Measurements from ENCODE around the gene LTBP2. TPM values are rescaled to one million over a fixed set of nuclear protein-coding genes. Genes with fewer than 3 reads are reported as not detected.

Gene LTBP2
- total and polyA plus RNA-seq, 2 of the 8 experiments (the other 6 are each of a cell fraction or from before 2014, with no cell fraction given): 0.48 to 0.89 TPM

DNA sequence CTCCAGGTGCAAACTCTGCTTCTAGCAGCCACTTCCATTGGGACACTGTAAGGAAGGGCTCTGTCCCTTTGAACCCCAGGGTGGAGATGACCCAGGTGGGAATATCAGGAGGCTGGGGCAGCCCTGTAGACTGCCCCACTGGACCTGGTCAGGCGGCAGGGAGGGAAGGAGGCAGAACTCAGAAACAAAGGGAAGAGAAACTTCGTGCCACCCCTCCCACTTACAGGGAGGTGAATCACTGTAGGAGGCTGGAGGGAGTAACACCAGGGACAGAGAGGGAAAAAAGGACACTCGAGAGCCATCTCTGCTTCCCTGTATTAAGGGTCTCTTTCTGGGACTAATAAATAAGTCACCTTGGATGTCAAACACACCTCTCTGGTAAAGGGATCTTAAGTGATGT, 81.0 kb downstream of the LTBP2 start:
- Histone ChIP-seq H3K4me1 (replicated peaks in 1 of 4; ENCODE audit: control insufficient read depth in 3 of 4, insufficient read depth in 4 of 4, low read length in 3 of 4) (no peaks in the 10 kb centered on the region; a peak in 2 of 7 replicates), H3K4me3 (ENCODE audit: extremely low read depth in 1 of 4, insufficient read depth in 2 of 4, low read depth in 3 of 4, low read length in 4 of 4) (no peak overlapping the region), H2AK5ac (ENCODE audit: low read depth, low read length) (no peak overlapping the region), H4K5ac (ENCODE audit: insufficient read length, low read depth, low read length) (no peak overlapping the region), H3K79me1 (ENCODE audit: low read depth, low read length) (no peaks in the 10 kb centered on the region), H3K18ac (ENCODE audit: extremely low read depth, low read length) (no peak overlapping the region), H3K23me2 (ENCODE audit: low read depth, low read length) (no peaks in the 10 kb centered on the region), H3K36me3 (ENCODE audit: control insufficient read depth in 2 of 4, insufficient read depth in 4 of 4, low read length in 3 of 4) (no peaks in the 10 kb centered on the region), H2BK120ac (replicated peaks; ENCODE audit: low read depth, low read length) (no peak overlapping the region), H3K9ac (replicated peaks in 1 of 4; ENCODE audit: extremely low read depth in 1 of 4, low read depth in 3 of 4, low read length in 3 of 4) (no peak overlapping the region), H3K79me2 (ENCODE audit: control insufficient read depth in 1 of 2, insufficient read depth in 2 of 2, low read length in 2 of 2) (no peaks in the 10 kb centered on the region), H3K27me3 (replicated peaks in 1 of 4; ENCODE audit: control insufficient read depth in 3 of 4, extremely low read depth in 1 of 4, insufficient read depth in 3 of 4, low read length in 3 of 4) (no peaks in the 10 kb centered on the region), H4K20me1 (replicated peaks in 1 of 2; ENCODE audit: control insufficient read depth in 1 of 2, insufficient read depth in 2 of 2, low read length in 2 of 2) (no peaks in the 10 kb centered on the region), H4K91ac (replicated peaks; ENCODE audit: insufficient read length, low read length) (no peak overlapping the region), H3K14ac (ENCODE audit: insufficient read length) (no peak overlapping the region), H3K9me3 (ENCODE audit: insufficient read depth in 2 of 2, low read depth in 1 of 2, low read length in 1 of 2) (no peaks in the 10 kb centered on the region), H2AFZ (ENCODE audit: low read length) (0 out of 2 replicates have a peak overlapping the region, but pooled peaks have one; percentile 7), H3K56ac (replicated peaks; ENCODE audit: insufficient read length, low read depth, low read length) (no peak overlapping the region), H3K23ac (ENCODE audit: insufficient read length) (no peak overlapping the region), H4K8ac (ENCODE audit: extremely low read depth, insufficient read depth, low read length) (no peak overlapping the region), H2BK20ac (ENCODE audit: low read length) (no peak overlapping the region), H3K4me2 (ENCODE audit: insufficient read depth in 1 of 2, low read depth in 2 of 2, low read length in 2 of 2) (no peak overlapping the region), H3K27ac (ENCODE audit: low read depth, low read length) (no peak overlapping the region), H2BK5ac (ENCODE audit: low read depth, low read length) (no peak overlapping the region), H2BK15ac (ENCODE audit: low read length) (no peak overlapping the region), H3K4ac (replicated peaks; ENCODE audit: insufficient read length, low read depth, low read length) (no peak overlapping the region), H2BK12ac (ENCODE audit: low read depth, low read length) (no peak overlapping the region)
- ChIA-PET POLR2A (ENCODE audit: partially characterized antibody) (interaction anchor here (0.9 to 1.3 kb wide), 4 partner anchors 10 to 35 kb away, joined by 3 read pairs; no protein-coding TSS in a partner anchor), CTCF (ENCODE audit: partially characterized antibody) (interaction anchor here (0.9 to 8.3 kb wide), 17 partner anchors 9 to 88 kb away, joined by 3 to 49 read pairs (median 6); partner anchors contain the start of gene LTBP2)
- 74% methylated on average over 3 of the region's 3 CpGs; no CpG with 5 or more reads in 1 of the 2 experiments for WGBS, 2 experiments (ENCODE audit: extremely low coverage in 1 of 2, insufficient coverage in 1 of 2, insufficient read length in 1 of 2, insufficient replicate concordance in 2 of 2, low coverage in 1 of 2, low lambda C conversion rate in 2 of 2, missing lambda C conversion rate in 1 of 2)
- TF ChIP-seq MAFK (IDR thresholded peaks at IDR 0.05; ENCODE audit: low read depth, low read length) (no peak), SP2 (IDR thresholded peaks at IDR 0.05; ENCODE audit: low read length) (no peak), RFX5 (IDR thresholded peaks at IDR 0.05; ENCODE audit: borderline replicate concordance, low read depth, low read length) (no peak), NANOG (IDR thresholded peaks at IDR 0.05; ENCODE audit: insufficient read depth, low read depth, low read length, poor library complexity, severe bottlenecking) (no peak), CBX5 (IDR thresholded peaks at IDR 0.05; ENCODE audit: low read depth, low read length) (no peak), TEAD4 (IDR thresholded peaks at IDR 0.05; ENCODE audit: low read depth, low read length) (no peak), JUN (IDR thresholded peaks at IDR 0.05; ENCODE audit: low read depth, low read length) (no peak)
- no peak for DNase-seq (ENCODE audit: low read depth in 1 of 2, low spot score in 2 of 2)
- no peak for FAIRE-seq

Measured in H1 (cell line).